H1 (cell line): ENCODE results near the gene CD164.

Experiments
- ASH2L ChIP-seq: fragments of 200-600, 300-600 bp; sonication (generic); IDR thresholded peaks from one replicate; pipeline ENCODE4 v1.7.1; 2017; ENCODE audit warnings: low read length
- BRCA1 ChIP-seq: IDR thresholded peaks from 2 replicates; pipeline ENCODE4 v1.6.1; 2012; ENCODE audit warnings: low read depth, low read length, improper control_type of control experiment
- CEBPB ChIP-seq: IDR thresholded peaks from 2 replicates; pipeline ENCODE4 v1.6.1; 2012; ENCODE audit warnings: low read depth, low read length
- RAD21 ChIP-seq, 2 experiments: IDR thresholded peaks in 1 of 2; conservative IDR thresholded peaks in 1 of 2; 2 replicates each; pipeline ENCODE4 v1.6.1; 2011; ENCODE audit warnings: low read depth in 2 of 2, low read length in 2 of 2, improper control_type of control experiment in 1 of 2, inconsistent platforms in 1 of 2, mild to moderate bottlenecking in 1 of 2, moderate library complexity in 1 of 2
- SUZ12 ChIP-seq: fragments of 200-600 bp; sonication (generic); IDR thresholded peaks from 2 replicates; pipeline ENCODE4 v1.6.1; 2012; ENCODE audit warnings: mild to moderate bottlenecking, inconsistent platforms, low read length, moderate library complexity, mixed read lengths
- TF ChIP-seq, protein P1 (sequence below), 3 experiments: IDR thresholded peaks; 1 replicate in 2 of 3; 2 replicates in 1 of 3; pipeline versions ENCODE4 v1.5.1 to v1.6.1; 2011; ENCODE audit warnings: low read length in 3 of 3, mild to moderate bottlenecking in 3 of 3, inconsistent platforms in 2 of 3, low read depth in 1 of 3, moderate library complexity in 1 of 3; ENCODE audit not compliant: insufficient read depth in 1 of 3; ENCODE audit errors: control extremely low read depth in 1 of 3

- TF ChIP-seq, protein P1, sequence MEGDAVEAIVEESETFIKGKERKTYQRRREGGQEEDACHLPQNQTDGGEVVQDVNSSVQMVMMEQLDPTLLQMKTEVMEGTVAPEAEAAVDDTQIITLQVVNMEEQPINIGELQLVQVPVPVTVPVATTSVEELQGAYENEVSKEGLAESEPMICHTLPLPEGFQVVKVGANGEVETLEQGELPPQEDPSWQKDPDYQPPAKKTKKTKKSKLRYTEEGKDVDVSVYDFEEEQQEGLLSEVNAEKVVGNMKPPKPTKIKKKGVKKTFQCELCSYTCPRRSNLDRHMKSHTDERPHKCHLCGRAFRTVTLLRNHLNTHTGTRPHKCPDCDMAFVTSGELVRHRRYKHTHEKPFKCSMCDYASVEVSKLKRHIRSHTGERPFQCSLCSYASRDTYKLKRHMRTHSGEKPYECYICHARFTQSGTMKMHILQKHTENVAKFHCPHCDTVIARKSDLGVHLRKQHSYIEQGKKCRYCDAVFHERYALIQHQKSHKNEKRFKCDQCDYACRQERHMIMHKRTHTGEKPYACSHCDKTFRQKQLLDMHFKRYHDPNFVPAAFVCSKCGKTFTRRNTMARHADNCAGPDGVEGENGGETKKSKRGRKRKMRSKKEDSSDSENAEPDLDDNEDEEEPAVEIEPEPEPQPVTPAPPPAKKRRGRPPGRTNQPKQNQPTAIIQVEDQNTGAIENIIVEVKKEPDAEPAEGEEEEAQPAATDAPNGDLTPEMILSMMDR (IDR thresholded peaks at IDR 0.05; ENCODE audit: control extremely low read depth in 1 of 3, insufficient read depth in 1 of 3, low read depth in 1 of 3, low read length in 3 of 3), result no peak
- TF ChIP-seq ASH2L (no peak), CEBPB (no peak), RAD21 (IDR thresholded peaks at IDR 0.05 in 1 of 2, conservative IDR thresholded peaks at IDR 0.05 in 1 of 2; ENCODE audit: low read depth in 2 of 2, low read length in 2 of 2) (no peak), BRCA1 (no peak), SUZ12 (no peak)
Measured at GRCh38 chr6:109344226-109344625, 38.0 kb downstream of the CD164 start.
